ENCODE results near the gene RPS18.
"Not testable (repeated sequence)": the region's sequence is repeated elsewhere in the genome, so short reads cannot be mapped to it uniquely, and the experiment has no call there.

RPS18 gene

GRCh38 chr6:33276581-33276863 lies 4.6 kb downstream of the RPS18 start:
- Mint-ChIP-seq H3K4me1 (peaks cover 77% of the 10 kb centered on the region), H3K27ac (peak overlapping the region; percentile 92), H3K4me3 (peak overlapping the region; percentile 91), H3K27me3 (peaks cover 4% of the 10 kb centered on the region), H3K36me3 (peaks cover 63% of the 10 kb centered on the region), H3K9me3 (no peaks in the 10 kb centered on the region)
- CTCF ChIA-PET = interaction anchor here (1.3 to 2.4 kb wide), 4 partner anchors 23 to 149 kb away, joined by 3 to 15 read pairs (median 8); partner anchors contain the start of gene RGL2
- peak; percentile 11 for DNase-seq

- CTCF ChIA-PET = interaction anchor here (0.6 to 2.4 kb wide), 8 partner anchors 22 to 300 kb away, joined by 3 to 15 read pairs (median 5); partner anchors contain the start of gene RGL2
- Mint-ChIP-seq H3K36me3 (peaks cover 65% of the 10 kb centered on the region), H3K27me3 (peaks cover 4% of the 10 kb centered on the region), H3K4me1 (peaks cover 78% of the 10 kb centered on the region), H3K4me3 (peak within 1 kb of the TSS; percentile 91), H3K27ac (peak within 1 kb of the TSS; percentile 97), H3K9me3 (no peaks in the 10 kb centered on the region)
- peak; percentile 85 for DNase-seq
Observed at GRCh38 chr6:33276864-33277662, 5.2 kb downstream of the RPS18 start, which contains the start of gene B3GALT4. TSS of gene B3GALT4 (plus strand) at chr6:33277123. CDS start at chr6:33277420, 297 bp downstream.

- Mint-ChIP-seq H3K4me3 (peak overlapping the region; percentile 91), H3K36me3 (peaks cover 65% of the 10 kb centered on the region), H3K27ac (peak overlapping the region; percentile 97), H3K27me3 (peaks cover 4% of the 10 kb centered on the region), H3K4me1 (peaks cover 73% of the 10 kb centered on the region), H3K9me3 (no peaks in the 10 kb centered on the region)
- peak; percentile 56 for DNase-seq
- CTCF ChIA-PET = interaction anchor here (0.6 to 2.4 kb wide), 9 partner anchors 11 to 300 kb away, joined by 3 to 15 read pairs (median 5); partner anchors contain the start of genes PFDN6, RGL2 and WDR46
Observed at GRCh38 chr6:33277663-33278391, 6.0 kb downstream of the RPS18 start.

- Mint-ChIP-seq H3K4me1 (peaks cover 67% of the 10 kb centered on the region), H3K36me3 (peaks cover 63% of the 10 kb centered on the region), H3K4me3 (peak overlapping the region; percentile 91), H3K9me3 (no peaks in the 10 kb centered on the region), H3K27me3 (peaks cover 4% of the 10 kb centered on the region), H3K27ac (peak overlapping the region; percentile 97)
- CTCF ChIA-PET = interaction anchor here (1.1 to 2.4 kb wide), 4 partner anchors 11 to 67 kb away, joined by 4 to 11 read pairs (median 7); partner anchors contain the start of genes PFDN6, RGL2 and WDR46
- DNase-seq = no peak
Observed at GRCh38 chr6:33278392-33278741, 6.5 kb downstream of the RPS18 start.

GRCh38 chr6:33278810-33279209 lies 6.9 kb downstream of the RPS18 start:
- Mint-ChIP-seq H3K27ac (peak overlapping the region; percentile 97), H3K36me3 (peaks cover 58% of the 10 kb centered on the region), H3K4me1 (peaks cover 63% of the 10 kb centered on the region), H3K9me3 (no peaks in the 10 kb centered on the region), H3K4me3 (peak overlapping the region; percentile 91), H3K27me3 (peaks cover 4% of the 10 kb centered on the region)
- CTCF ChIA-PET = interaction anchor here (1.1 to 2.4 kb wide), 4 partner anchors 10 to 66 kb away, joined by 4 to 11 read pairs (median 7); partner anchors contain the start of genes PFDN6, RGL2 and WDR46
- peak; percentile 11 for DNase-seq

GRCh38 chr6:33279257-33279695 lies 7.4 kb downstream of the RPS18 start:
- H3K4me1 Mint-ChIP-seq = peaks cover 59% of the 10 kb centered on the region
- H3K36me3 Mint-ChIP-seq = peaks cover 56% of the 10 kb centered on the region

GRCh38 chr6:33279971-33280511 lies 8.2 kb downstream of the RPS18 start:
- Mint-ChIP-seq H3K9me3 (no peaks in the 10 kb centered on the region), H3K27ac (no peak overlapping the region), H3K4me1 (peaks cover 51% of the 10 kb centered on the region), H3K36me3 (peaks cover 48% of the 10 kb centered on the region), H3K27me3 (peaks cover 4% of the 10 kb centered on the region), H3K4me3 (no peak overlapping the region)
- CTCF ChIA-PET = no interaction called here
- peak; percentile 25 for DNase-seq

More at GRCh38 chr6:33279257-33279695, 7.4 kb downstream of the RPS18 start:
- Mint-ChIP-seq H3K4me3 (no peak overlapping the region), H3K27ac (peak overlapping the region; percentile 97), H3K9me3 (no peaks in the 10 kb centered on the region), H3K27me3 (peaks cover 4% of the 10 kb centered on the region)
- CTCF ChIA-PET = interaction anchor here (1.6 kb wide), 1 partner anchor 10 kb away, joined by 7 read pairs; the partner anchor contains the start of genes PFDN6 and WDR46
- peak; percentile 17 for DNase-seq

GRCh38 chr6:33280539-33280938 lies 8.7 kb downstream of the RPS18 start:
- H3K27me3 Mint-ChIP-seq = peaks cover 4% of the 10 kb centered on the region
- H3K27ac Mint-ChIP-seq = peak overlapping the region; percentile 37
- peak; percentile 13 for DNase-seq
- no peaks in the 10 kb centered on the region for H3K9me3 Mint-ChIP-seq
- peaks cover 46% of the 10 kb centered on the region for H3K4me1 Mint-ChIP-seq
- H3K36me3 Mint-ChIP-seq = peaks cover 46% of the 10 kb centered on the region
- no peak overlapping the region for H3K4me3 Mint-ChIP-seq
- CTCF ChIA-PET = no interaction called here

GRCh38 chr6:33285214-33285613 lies 13.3 kb downstream of the RPS18 start:
- H3K9me3 Mint-ChIP-seq, H3K27ac Mint-ChIP-seq, H3K27me3 Mint-ChIP-seq, DNase-seq, CTCF ChIA-PET, H3K4me3 Mint-ChIP-seq: not testable (repeated sequence)
- peaks cover 42% of the 10 kb centered on the region for H3K4me1 Mint-ChIP-seq
- H3K36me3 Mint-ChIP-seq = peaks cover 40% of the 10 kb centered on the region

- H3K36me3 Mint-ChIP-seq = peaks cover 39% of the 10 kb centered on the region
- H3K9me3 Mint-ChIP-seq = no peaks in the 10 kb centered on the region
- H3K4me3 Mint-ChIP-seq = peak overlapping the region; percentile 88
- DNase-seq = no peak
- H3K27me3 Mint-ChIP-seq = no peaks in the 10 kb centered on the region
- CTCF ChIA-PET = no interaction called here
- H3K4me1 Mint-ChIP-seq = peaks cover 43% of the 10 kb centered on the region
- no peak overlapping the region for H3K27ac Mint-ChIP-seq
Observed at GRCh38 chr6:33286946-33287914, 15.4 kb downstream of the RPS18 start.

- Mint-ChIP-seq H3K9me3 (no peaks in the 10 kb centered on the region), H3K27ac (peak overlapping the region; percentile 5), H3K27me3 (no peaks in the 10 kb centered on the region), H3K4me3 (peak overlapping the region; percentile 88), H3K4me1 (peaks cover 43% of the 10 kb centered on the region), H3K36me3 (peaks cover 39% of the 10 kb centered on the region)
- CTCF ChIA-PET = interaction anchor here (1.3 to 2.2 kb wide), 3 partner anchors 10 to 40 kb away, joined by 3 to 7 read pairs (median 4); no protein-coding TSS in a partner anchor
- no peak for DNase-seq
Observed at GRCh38 chr6:33288141-33288920, 16.5 kb downstream of the RPS18 start.

GRCh38 chr6:33288921-33289783 lies 17.3 kb downstream of the RPS18 start, which contains the start of the genes PFDN6 and WDR46:
TSS of gene PFDN6 (plus strand) at chr6:33289601. CDS start at chr6:33289857, 256 bp downstream.
TSS of gene WDR46 (minus strand) at chr6:33289239. CDS start at chr6:33289170, 69 bp downstream.
- Mint-ChIP-seq H3K4me1 (peaks cover 43% of the 10 kb centered on the region), H3K27me3 (no peaks in the 10 kb centered on the region), H3K9me3 (no peaks in the 10 kb centered on the region), H3K4me3 (peak within 1 kb of the TSS; percentile 88), H3K36me3 (peaks cover 41% of the 10 kb centered on the region), H3K27ac (peak within 1 kb of the TSS; percentile 80)
- CTCF ChIA-PET = interaction anchor here (0.7 to 2.2 kb wide), 4 partner anchors 10 to 40 kb away, joined by 3 to 7 read pairs (median 6); no protein-coding TSS in a partner anchor
- DNase-seq = peak; percentile 91
